AG04450 (cell line): ENCODE results near the gene PLPPR1. TPM values are rescaled to one million over a fixed set of nuclear protein-coding genes. Genes with fewer than 3 reads are reported as not detected.

Experiments used
- CTCF ChIA-PET: fragments of 300-600, 350-600 bp; formaldehyde crosslinking; extraction: SDS; loops from one replicate; lab custom pipeline; 2022; ENCODE audit warnings: antibody characterized with exemption, inconsistent platforms; lab: Charles Lee
- POLR2A ChIA-PET: fragments of 350-600 bp; formaldehyde crosslinking; extraction: SDS; loops from one replicate; lab custom pipeline; 2021; ENCODE audit warnings: antibody characterized with exemption, inconsistent platforms; lab: Yijun Ruan, JAX
- DNase-seq: peaks from one replicate; pipeline ENCODE4 v3.0.0-alpha.2; 2011; ENCODE audit warnings: low read depth, low spot score
- H3K27ac ChIP-seq: one replicate; pipeline ENCODE4 v1.5.1; 2012; ENCODE audit warnings: low read depth, low read length, control low read depth
- H3K27me3 ChIP-seq: one replicate; pipeline ENCODE4 v1.6.0; 2012; ENCODE audit warnings: low read length; ENCODE audit not compliant: control insufficient read depth, insufficient read depth
- H3K4me3 ChIP-seq: 2 replicates; pipeline ENCODE4 v1.5.1; 2011; ENCODE audit warnings: mild to moderate bottlenecking, low read depth, low read length, control low read depth
- H3K9me3 ChIP-seq: 2 replicates; pipeline ENCODE4 v1.5.1; 2012; ENCODE audit warnings: low read length; ENCODE audit not compliant: control insufficient read depth, insufficient read depth
- CTCF ChIP-seq: IDR thresholded peaks from 2 replicates; pipeline ENCODE4 v1.5.1; 2011; ENCODE audit warnings: low read depth, low read length, control low read depth, inconsistent platforms
- polyA plus RNA-seq: library from polyadenylated mRNA; depleted of rRNA; stranded (reverse); fragments of >200 nt; gene quantifications from 2 replicates; pipeline ENCODE4 v1.2.3, GENCODE V29; 2011

The PLPPR1 gene
- polyA plus RNA-seq, 1 experiment = not detected

GRCh38 chr9:101268426-101268825, 239.9 kb downstream of the PLPPR1 start:
- CTCF ChIA-PET = no interaction called here
- no peak for DNase-seq
- Histone ChIP-seq H3K27ac (no peak overlapping the region), H3K27me3 (no peaks in the 10 kb centered on the region), H3K9me3 (no peaks in the 10 kb centered on the region), H3K4me3 (no peak overlapping the region)
- POLR2A ChIA-PET = no interaction called here
- no peak for TF ChIP-seq CTCF

GRCh38 chr9:101269591-101270283, 241.2 kb downstream of the PLPPR1 start:
- ChIA-PET POLR2A (no interaction called here), CTCF (no interaction called here)
- TF ChIP-seq CTCF = no peak
- no peak for DNase-seq
- H3K27ac ChIP-seq = no peak overlapping the region
- no peaks in the 10 kb centered on the region for H3K27me3 ChIP-seq
- no peaks in the 10 kb centered on the region for H3K9me3 ChIP-seq
- H3K4me3 ChIP-seq = no peak overlapping the region

- no peak for TF ChIP-seq CTCF
- Histone ChIP-seq H3K4me3 (no peak overlapping the region), H3K27me3 (no peaks in the 10 kb centered on the region), H3K9me3 (no peaks in the 10 kb centered on the region), H3K27ac (no peak overlapping the region)
- DNase-seq = no peak
- CTCF ChIA-PET = no interaction called here
- POLR2A ChIA-PET = no interaction called here
These were observed 241.8 kb downstream of the PLPPR1 start for GRCh38 chr9:101270302-101270701.

GRCh38 chr9:101271102-101271501, 242.6 kb downstream of the PLPPR1 start:
- no peak for DNase-seq
- no peaks in the 10 kb centered on the region for H3K27me3 ChIP-seq
- ChIA-PET POLR2A (no interaction called here), CTCF (no interaction called here)
- H3K27ac ChIP-seq = no peak overlapping the region
- no peak overlapping the region for H3K4me3 ChIP-seq
- TF ChIP-seq CTCF = no peak
- H3K9me3 ChIP-seq = no peaks in the 10 kb centered on the region

GRCh38 chr9:101274971-101275768, 246.6 kb downstream of the PLPPR1 start:
- Histone ChIP-seq H3K27me3 (no peaks in the 10 kb centered on the region), H3K27ac (no peak overlapping the region), H3K4me3 (no peak overlapping the region), H3K9me3 (peaks cover 3% of the 10 kb centered on the region; the same call in 1 of the 2 replicates)
- CTCF ChIA-PET = no interaction called here
- no peak for DNase-seq
- TF ChIP-seq CTCF = no peak
- POLR2A ChIA-PET = no interaction called here
